ENCODE results near the gene ADAMTS18. TPM values are rescaled to one million over a fixed set of nuclear protein-coding genes. Genes with fewer than 3 reads are reported as not detected.

The ADAMTS18 gene
- total RNA-seq, 1 donor from 2014 or later: not detected

- Histone ChIP-seq H3K27me3 (no peaks in the 10 kb centered on the region), H3K4me1 (no peaks in the 10 kb centered on the region), H3K9me3 (no peaks in the 10 kb centered on the region), H3K4me3 (no peak overlapping the region), H3K36me3 (no peaks in the 10 kb centered on the region), H3K27ac (no peak overlapping the region)
- TF ChIP-seq, protein P1, sequence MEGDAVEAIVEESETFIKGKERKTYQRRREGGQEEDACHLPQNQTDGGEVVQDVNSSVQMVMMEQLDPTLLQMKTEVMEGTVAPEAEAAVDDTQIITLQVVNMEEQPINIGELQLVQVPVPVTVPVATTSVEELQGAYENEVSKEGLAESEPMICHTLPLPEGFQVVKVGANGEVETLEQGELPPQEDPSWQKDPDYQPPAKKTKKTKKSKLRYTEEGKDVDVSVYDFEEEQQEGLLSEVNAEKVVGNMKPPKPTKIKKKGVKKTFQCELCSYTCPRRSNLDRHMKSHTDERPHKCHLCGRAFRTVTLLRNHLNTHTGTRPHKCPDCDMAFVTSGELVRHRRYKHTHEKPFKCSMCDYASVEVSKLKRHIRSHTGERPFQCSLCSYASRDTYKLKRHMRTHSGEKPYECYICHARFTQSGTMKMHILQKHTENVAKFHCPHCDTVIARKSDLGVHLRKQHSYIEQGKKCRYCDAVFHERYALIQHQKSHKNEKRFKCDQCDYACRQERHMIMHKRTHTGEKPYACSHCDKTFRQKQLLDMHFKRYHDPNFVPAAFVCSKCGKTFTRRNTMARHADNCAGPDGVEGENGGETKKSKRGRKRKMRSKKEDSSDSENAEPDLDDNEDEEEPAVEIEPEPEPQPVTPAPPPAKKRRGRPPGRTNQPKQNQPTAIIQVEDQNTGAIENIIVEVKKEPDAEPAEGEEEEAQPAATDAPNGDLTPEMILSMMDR (IDR thresholded peaks at IDR 0.05): no peak
- DNase-seq (ENCODE audit: low spot score in 2 of 2): no peak
- intact Hi-C loops (cut with DNase I): no loop called here
Observed at GRCh38 chr16:77424871-77425604, 9.8 kb downstream of the ADAMTS18 start.

DNA sequence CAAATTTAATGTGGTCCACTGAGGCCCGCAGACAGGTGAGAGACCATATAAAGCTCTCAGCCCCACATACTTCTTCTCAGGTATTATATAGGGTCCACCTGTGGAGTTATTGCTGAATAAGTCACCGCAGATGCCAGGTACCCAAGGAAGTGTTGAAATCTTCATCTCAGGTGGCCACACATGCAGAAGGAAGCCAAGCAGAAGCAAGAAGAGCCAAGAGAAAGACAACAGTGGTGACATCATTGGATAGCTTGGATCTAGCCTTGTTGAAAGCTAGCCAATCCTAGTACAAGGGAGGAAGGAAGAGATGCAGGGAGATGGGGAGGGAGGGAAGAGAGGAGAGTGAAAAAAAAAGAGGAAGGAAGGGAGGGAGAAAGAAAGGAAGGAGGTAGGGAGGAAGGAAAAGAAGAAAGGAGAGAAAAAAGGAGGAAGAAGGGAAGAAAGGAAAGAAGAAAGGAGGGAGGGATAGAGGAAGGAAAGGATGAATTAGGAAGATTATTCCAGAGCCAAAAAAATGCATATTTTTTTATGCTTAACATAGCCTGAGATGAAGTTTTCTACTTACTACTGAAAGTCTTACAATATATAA is 12.5 kb downstream of the ADAMTS18 start:
- H3K9me3 ChIP-seq: no peaks in the 10 kb centered on the region
- H3K27me3 ChIP-seq: no peaks in the 10 kb centered on the region
- no peak for DNase-seq (ENCODE audit: low spot score in 2 of 2)
- no peak overlapping the region for H3K27ac ChIP-seq
- TF ChIP-seq, protein P1 (IDR thresholded peaks at IDR 0.05): no peak
- intact Hi-C loops (cut with DNase I): no loop called here
- H3K36me3 ChIP-seq: no peaks in the 10 kb centered on the region
- no peak overlapping the region for H3K4me3 ChIP-seq
- no peaks in the 10 kb centered on the region for H3K4me1 ChIP-seq

- TF ChIP-seq, protein P1 (IDR thresholded peaks at IDR 0.05): no peak
- H3K4me1 ChIP-seq: no peaks in the 10 kb centered on the region
- H3K27ac ChIP-seq: no peak overlapping the region
- H3K4me3 ChIP-seq: no peak overlapping the region
- no peaks in the 10 kb centered on the region for H3K27me3 ChIP-seq
- DNase-seq (ENCODE audit: low spot score in 2 of 2): no peak
- no peaks in the 10 kb centered on the region for H3K9me3 ChIP-seq
- no peaks in the 10 kb centered on the region for H3K36me3 ChIP-seq
- intact Hi-C loops (cut with DNase I): no loop called here
Observed at GRCh38 chr16:77416939-77417480, 17.8 kb downstream of the ADAMTS18 start.

DNA sequence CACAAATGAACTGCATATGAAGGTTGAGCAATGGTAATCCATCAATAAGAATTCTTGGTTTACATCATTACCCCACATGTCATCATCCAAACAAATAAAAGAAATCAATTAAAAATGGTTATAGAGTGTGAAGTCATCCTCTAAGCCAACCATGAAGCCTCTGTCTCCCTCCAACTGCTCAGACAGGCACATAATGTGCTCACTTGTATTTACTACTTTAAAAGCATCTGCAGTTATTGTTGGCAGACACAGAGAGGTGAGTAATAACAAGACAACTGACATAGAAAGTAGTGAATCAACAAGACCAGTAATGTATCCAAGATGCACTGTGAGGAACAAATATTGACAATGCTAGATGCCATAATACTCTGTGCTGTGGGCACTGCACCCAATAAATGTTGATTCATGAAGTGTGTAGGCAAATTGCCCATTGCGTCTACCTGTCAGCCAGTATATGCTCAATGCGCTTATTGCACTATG is 20.0 kb downstream of the ADAMTS18 start:
- intact Hi-C loops (cut with DNase I): no loop called here
- no peaks in the 10 kb centered on the region for H3K9me3 ChIP-seq
- TF ChIP-seq, protein P1 (IDR thresholded peaks at IDR 0.05): no peak
- no peak overlapping the region for H3K27ac ChIP-seq
- no peaks in the 10 kb centered on the region for H3K4me1 ChIP-seq
- H3K4me3 ChIP-seq: no peak overlapping the region
- no peaks in the 10 kb centered on the region for H3K36me3 ChIP-seq
- no peak for DNase-seq (ENCODE audit: low spot score in 2 of 2)
- no peaks in the 10 kb centered on the region for H3K27me3 ChIP-seq

DNA sequence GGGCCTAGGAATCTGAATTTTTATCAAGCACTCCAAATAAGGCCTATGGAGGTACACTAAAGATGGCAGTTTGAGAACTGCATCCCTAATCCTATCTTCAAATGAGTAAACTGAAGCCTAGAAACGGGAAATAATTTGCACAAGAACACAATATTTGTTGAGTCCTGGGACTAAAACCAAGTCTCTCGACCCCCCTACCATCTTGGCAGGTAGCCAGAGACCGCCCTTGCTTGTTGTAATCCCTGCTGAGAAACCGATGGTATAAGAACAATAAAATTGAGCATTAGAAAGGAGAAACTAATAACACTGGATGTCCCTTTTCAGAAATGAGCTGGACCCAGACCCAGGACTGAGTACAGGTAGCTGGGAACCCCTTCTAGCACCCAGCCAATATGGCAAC is 24.4 kb downstream of the ADAMTS18 start:
- Histone ChIP-seq H3K36me3 (no peaks in the 10 kb centered on the region), H3K27ac (no peak overlapping the region), H3K9me3 (peaks cover 3 to 7% of the 10 kb centered on the region in 2 donors), H3K4me3 (no peak overlapping the region), H3K27me3 (no peaks in the 10 kb centered on the region), H3K4me1 (no peaks in the 10 kb centered on the region)
- DNase-seq (ENCODE audit: low spot score in 2 of 2): no peak
- intact Hi-C loops (cut with DNase I): no loop called here
- TF ChIP-seq, protein P1 (IDR thresholded peaks at IDR 0.05): no peak

Measured in ascending aorta (tissue), 2 donors.